ENCODE measurements around the gene CAMKK2.

CAMKK2 gene

GRCh38 chr12:121214855-121215745, 81.4 kb downstream of the CAMKK2 start:
- H3K79me2 ChIP-seq (ENCODE audit: control insufficient read depth, insufficient read depth, low read length, poor library complexity), result peaks cover 5% of the 10 kb centered on the region
- peak; percentile 64 to 89 for DNase-seq
- no peak overlapping the region for H3K9ac ChIP-seq (ENCODE audit: low read length)
- no peak overlapping the region for H3K4me3 ChIP-seq (ENCODE audit: low read depth, low read length)
- H2AK5ac ChIP-seq (ENCODE audit: low read length), result no peak overlapping the region
- peak overlapping the region; percentile 11 for H4K91ac ChIP-seq (ENCODE audit: low read depth, low read length)
- no peak overlapping the region for H2BK5ac ChIP-seq (ENCODE audit: low read depth, low read length, poor library complexity)
- H3K4me2 ChIP-seq (ENCODE audit: low read length), result no peak overlapping the region
- H3K36me3 ChIP-seq (ENCODE audit: control insufficient read depth in 1 of 2, insufficient read depth in 2 of 2, low read length in 2 of 2), result peaks cover 0 to 5% of the 10 kb centered on the region in 2 experiments
- no peak overlapping the region for H2BK120ac ChIP-seq (ENCODE audit: insufficient read depth, low read length, poor library complexity)
- H3K9me3 ChIP-seq (ENCODE audit: insufficient read depth, low read depth, low read length), result peaks cover 2% of the 10 kb centered on the region
- H4K8ac ChIP-seq (ENCODE audit: low read depth, low read length), result no peak overlapping the region
- H3K27me3 ChIP-seq (ENCODE audit: insufficient read depth, low read length), result no peaks in the 10 kb centered on the region
- H3K27ac ChIP-seq (ENCODE audit: low read depth, low read length), result no peak overlapping the region
- WGBS (ENCODE audit: extremely low coverage, insufficient coverage, insufficient read length), result no CpG with 5 or more reads among the region's 14 CpGs
- no peak overlapping the region for H3K4ac ChIP-seq (ENCODE audit: low read depth, low read length)
- no peak overlapping the region for H4K12ac ChIP-seq (ENCODE audit: low read depth, low read length)
- peaks cover 0 to 4% of the 10 kb centered on the region in 2 experiments for H3K4me1 ChIP-seq (ENCODE audit: control insufficient read depth in 1 of 2, insufficient read depth in 2 of 2, low read length in 2 of 2)
- no peak overlapping the region for H3K23ac ChIP-seq (ENCODE audit: low read length)
- H2AFZ ChIP-seq (ENCODE audit: insufficient read depth, low read length, poor library complexity), result no peak overlapping the region
- H3K18ac ChIP-seq (ENCODE audit: low read length), result no peak overlapping the region
- no peak overlapping the region for H2BK12ac ChIP-seq (ENCODE audit: low read length)
- no peak overlapping the region for H3K14ac ChIP-seq (ENCODE audit: low read length)
- H3K79me1 ChIP-seq (ENCODE audit: low read length), result peaks cover 6% of the 10 kb centered on the region

GRCh38 chr12:121214166-121214777, 82.2 kb downstream of the CAMKK2 start:
- no peak overlapping the region for H3K4me3 ChIP-seq (ENCODE audit: low read depth, low read length)
- no peak overlapping the region for H2BK12ac ChIP-seq (ENCODE audit: low read length)
- peaks cover 0 to 5% of the 10 kb centered on the region in 2 experiments for H3K36me3 ChIP-seq (ENCODE audit: control insufficient read depth in 1 of 2, insufficient read depth in 2 of 2, low read length in 2 of 2)
- peaks cover 2% of the 10 kb centered on the region for H3K9me3 ChIP-seq (ENCODE audit: insufficient read depth, low read depth, low read length)
- H2AFZ ChIP-seq (ENCODE audit: insufficient read depth, low read length, poor library complexity), result no peak overlapping the region
- H3K14ac ChIP-seq (ENCODE audit: low read length), result no peak overlapping the region
- H3K18ac ChIP-seq (ENCODE audit: low read length), result no peak overlapping the region
- WGBS (ENCODE audit: extremely low coverage, insufficient coverage, insufficient read length), result no CpG with 5 or more reads among the region's 11 CpGs
- no peak overlapping the region for H3K4me2 ChIP-seq (ENCODE audit: low read length)
- H4K12ac ChIP-seq (ENCODE audit: low read depth, low read length), result no peak overlapping the region
- peak overlapping the region; percentile 18 for H2BK5ac ChIP-seq (ENCODE audit: low read depth, low read length, poor library complexity)
- DNase-seq, result peak; percentile 65 to 83
- peaks cover 0 to 6% of the 10 kb centered on the region in 2 experiments for H3K4me1 ChIP-seq (ENCODE audit: control insufficient read depth in 1 of 2, insufficient read depth in 2 of 2, low read length in 2 of 2)
- peaks cover 8% of the 10 kb centered on the region for H3K79me1 ChIP-seq (ENCODE audit: low read length)
- H4K91ac ChIP-seq (ENCODE audit: low read depth, low read length), result peak overlapping the region; percentile 13
- H3K4ac ChIP-seq (ENCODE audit: low read depth, low read length), result no peak overlapping the region
- H2BK120ac ChIP-seq (ENCODE audit: insufficient read depth, low read length, poor library complexity), result no peak overlapping the region
- H4K8ac ChIP-seq (ENCODE audit: low read depth, low read length), result no peak overlapping the region
- no peak overlapping the region for H3K23ac ChIP-seq (ENCODE audit: low read length)
- H3K27me3 ChIP-seq (ENCODE audit: insufficient read depth, low read length), result no peaks in the 10 kb centered on the region
- peaks cover 7% of the 10 kb centered on the region for H3K79me2 ChIP-seq (ENCODE audit: control insufficient read depth, insufficient read depth, low read length, poor library complexity)
- H2AK5ac ChIP-seq (ENCODE audit: low read length), result no peak overlapping the region
- no peak overlapping the region for H3K9ac ChIP-seq (ENCODE audit: low read length)
- H3K27ac ChIP-seq (ENCODE audit: low read depth, low read length), result no peak overlapping the region

GRCh38 chr12:121212875-121213274, 83.6 kb downstream of the CAMKK2 start:
- no peak overlapping the region for H3K4me3 ChIP-seq (ENCODE audit: low read depth, low read length)
- no peaks in the 10 kb centered on the region for H3K9me3 ChIP-seq (ENCODE audit: insufficient read depth, low read depth, low read length)
- H2BK12ac ChIP-seq (ENCODE audit: low read length), result no peak overlapping the region

GRCh38 chr12:121209624-121210572, 86.6 kb downstream of the CAMKK2 start, which contains the start of gene P2RX4:
P2RX4 (plus strand) TSS chr12:121210129; CDS start chr12:121210165, 36 bp downstream.
- Histone ChIP-seq H3K27ac (ENCODE audit: low read depth, low read length) (peak within 1 kb of the TSS; percentile 80), H3K36me3 (ENCODE audit: control insufficient read depth in 1 of 2, insufficient read depth in 2 of 2, low read length in 2 of 2) (no peaks in the 10 kb centered on the region), H3K27me3 (ENCODE audit: insufficient read depth, low read length) (no peaks in the 10 kb centered on the region), H3K4me3 (ENCODE audit: low read depth, low read length) (peak within 1 kb of the TSS; percentile 80), H2BK12ac (ENCODE audit: low read length) (peak within 1 kb of the TSS; percentile 95), H3K9me3 (ENCODE audit: insufficient read depth, low read depth, low read length) (no peaks in the 10 kb centered on the region), H3K79me2 (ENCODE audit: control insufficient read depth, insufficient read depth, low read length, poor library complexity) (peaks cover 7% of the 10 kb centered on the region), H2BK5ac (ENCODE audit: low read depth, low read length, poor library complexity) (peak within 1 kb of the TSS; percentile 93), H3K23ac (ENCODE audit: low read length) (no peak within 1 kb of the TSS), H2BK120ac (ENCODE audit: insufficient read depth, low read length, poor library complexity) (peak within 1 kb of the TSS; percentile 98), H4K91ac (ENCODE audit: low read depth, low read length) (peak within 1 kb of the TSS; percentile 99), H3K14ac (ENCODE audit: low read length) (peak within 1 kb of the TSS; percentile 100), H3K9ac (ENCODE audit: low read length) (peak within 1 kb of the TSS; percentile 20), H3K4me2 (ENCODE audit: low read length) (peak within 1 kb of the TSS; percentile 61), H3K18ac (ENCODE audit: low read length) (peak within 1 kb of the TSS; percentile 100), H2AFZ (ENCODE audit: insufficient read depth, low read length, poor library complexity) (peak within 1 kb of the TSS; percentile 100), H4K8ac (ENCODE audit: low read depth, low read length) (peak within 1 kb of the TSS; percentile 100), H3K79me1 (ENCODE audit: low read length) (peaks cover 8% of the 10 kb centered on the region), H2AK5ac (ENCODE audit: low read length) (peak within 1 kb of the TSS; percentile 43), H3K4ac (ENCODE audit: low read depth, low read length) (peak within 1 kb of the TSS; percentile 98), H3K4me1 (ENCODE audit: control insufficient read depth in 1 of 2, insufficient read depth in 2 of 2, low read length in 2 of 2) (peaks cover 0 to 6% of the 10 kb centered on the region in 2 experiments), H4K12ac (ENCODE audit: low read depth, low read length) (peak within 1 kb of the TSS; percentile 99)
- no CpG with 5 or more reads among the region's 97 CpGs for WGBS (ENCODE audit: extremely low coverage, insufficient coverage, insufficient read length)
- DNase-seq, result peak; percentile 87 to 90

More at GRCh38 chr12:121212875-121213274, 83.6 kb downstream of the CAMKK2 start:
- Histone ChIP-seq H3K79me1 (ENCODE audit: low read length) (peaks cover 8% of the 10 kb centered on the region), H2AFZ (ENCODE audit: insufficient read depth, low read length, poor library complexity) (no peak overlapping the region), H3K79me2 (ENCODE audit: control insufficient read depth, insufficient read depth, low read length, poor library complexity) (peaks cover 7% of the 10 kb centered on the region), H3K27ac (ENCODE audit: low read depth, low read length) (no peak overlapping the region), H3K4me2 (ENCODE audit: low read length) (no peak overlapping the region), H3K23ac (ENCODE audit: low read length) (no peak overlapping the region), H3K36me3 (ENCODE audit: control insufficient read depth in 1 of 2, insufficient read depth in 2 of 2, low read length in 2 of 2) (peaks cover 0 to under 1% of the 10 kb centered on the region in 2 experiments), H3K4ac (ENCODE audit: low read depth, low read length) (no peak overlapping the region), H2BK5ac (ENCODE audit: low read depth, low read length, poor library complexity) (no peak overlapping the region), H3K9ac (ENCODE audit: low read length) (no peak overlapping the region), H4K91ac (ENCODE audit: low read depth, low read length) (no peak overlapping the region), H4K8ac (ENCODE audit: low read depth, low read length) (no peak overlapping the region), H3K4me1 (ENCODE audit: control insufficient read depth in 1 of 2, insufficient read depth in 2 of 2, low read length in 2 of 2) (peaks cover 0 to 6% of the 10 kb centered on the region in 2 experiments), H3K18ac (ENCODE audit: low read length) (no peak overlapping the region), H2AK5ac (ENCODE audit: low read length) (no peak overlapping the region), H3K14ac (ENCODE audit: low read length) (no peak overlapping the region), H3K27me3 (ENCODE audit: insufficient read depth, low read length) (no peaks in the 10 kb centered on the region), H2BK120ac (ENCODE audit: insufficient read depth, low read length, poor library complexity) (no peak overlapping the region), H4K12ac (ENCODE audit: low read depth, low read length) (no peak overlapping the region)
- DNase-seq, result no peak
- no CpG with 5 or more reads among the region's 5 CpGs for WGBS (ENCODE audit: extremely low coverage, insufficient coverage, insufficient read length)

Measured in trophoblast cell (in vitro differentiated cells and primary cell).